CD4-positive, CD25-positive, alpha-beta regulatory T cell (primary cell): ENCODE results near the gene TNFRSF8. TPM values are rescaled to one million over a fixed set of nuclear protein-coding genes. Genes with fewer than 3 reads are reported as not detected.

ENCODE experiments used
- ATAC-seq, 2 donors: fragments of 150-1000 bp; cut with Tn5 transposase; one replicate each; pipeline ENCODE4 v1.10.0; 2021; ENCODE audit warnings: low read depth in 2 of 2, moderate number of reproducible peaks in 2 of 2, moderate library complexity in 1 of 2
- DNase-seq, 3 donors: peaks; one replicate each; pipeline versions ENCODE4 v3.0.0 to v3.0.0-alpha.2; 2012 to 2022; ENCODE audit warnings: mixed read lengths in 1 of 3
- H3K27ac ChIP-seq: one replicate; pipeline ENCODE4 v1.7.0; 2013; ENCODE audit warnings: mild to moderate bottlenecking, low read length; ENCODE audit not compliant: insufficient read depth, poor library complexity, severe bottlenecking
- H3K27me3 ChIP-seq: one replicate; pipeline ENCODE4 v1.7.0; 2013; ENCODE audit warnings: low read length; ENCODE audit not compliant: control insufficient read depth, insufficient read depth
- H3K36me3 ChIP-seq: one replicate; pipeline ENCODE4 v1.7.0; 2013; ENCODE audit warnings: mild to moderate bottlenecking, low read length, moderate library complexity; ENCODE audit not compliant: control insufficient read depth, insufficient read depth
- H3K4me1 ChIP-seq: 2 replicates; pipeline ENCODE4 v1.7.0; 2013; ENCODE audit warnings: mild to moderate bottlenecking, low read length; ENCODE audit not compliant: insufficient read depth, control insufficient read depth, poor library complexity, severe bottlenecking
- H3K4me3 ChIP-seq: one replicate; pipeline ENCODE4 v1.7.0; 2013; ENCODE audit warnings: low read depth, mild to moderate bottlenecking, low read length, moderate library complexity
- H3K9me3 ChIP-seq, 2 experiments: 1 replicate in 1 of 2; 2 replicates in 1 of 2; pipeline ENCODE4 v1.7.0; 2013; ENCODE audit warnings: low read length in 2 of 2, mild to moderate bottlenecking in 1 of 2, moderate library complexity in 1 of 2; ENCODE audit not compliant: control insufficient read depth in 2 of 2
- H3K27ac Mint-ChIP-seq, 3 donors: one replicate each; pipeline ENCODE4 v1.8.0; 2020 to 2022; ENCODE audit warnings: mild to moderate bottlenecking in 3 of 3, mixed read lengths in 3 of 3, moderate library complexity in 2 of 3
- H3K27me3 Mint-ChIP-seq: one replicate; pipeline ENCODE4 v1.8.0; 2022; ENCODE audit warnings: mild to moderate bottlenecking, mixed read lengths
- H3K36me3 Mint-ChIP-seq: one replicate; pipeline ENCODE4 v1.8.0; 2020; ENCODE audit warnings: mixed read lengths
- H3K4me1 Mint-ChIP-seq, 4 donors: one replicate each; pipeline ENCODE4 v1.8.0; 2020 to 2022; ENCODE audit warnings: mixed read lengths in 4 of 4, mild to moderate bottlenecking in 1 of 4
- H3K4me3 Mint-ChIP-seq, 4 donors: one replicate each; pipeline ENCODE4 v1.8.0; 2020 to 2022; ENCODE audit warnings: mild to moderate bottlenecking in 4 of 4, mixed read lengths in 4 of 4, moderate library complexity in 3 of 4
- H3K9me3 Mint-ChIP-seq, 7 donors: one replicate each; pipeline ENCODE4 v1.8.0; 2020 to 2022; ENCODE audit warnings: mixed read lengths in 7 of 7, mild to moderate bottlenecking in 3 of 7, moderate library complexity in 2 of 7
- polyA plus RNA-seq, 4 donors: library from polyadenylated mRNA; unstranded; fragments of 300-500 nt; fragmentation: Illumina TruSeq; gene quantifications; one replicate each; pipeline ENCODE4 v1.2.3, GENCODE V29; 2021
- total RNA-seq: library from RNA; stranded (reverse); gene quantifications from one replicate; pipeline ENCODE4 v1.2.3, GENCODE V29; 2022

TNFRSF8 gene
- total and polyA plus RNA-seq, 5 donors from 2014 or later: 1.1 to 3.2 (median 1.6) TPM

- H3K4me3 ChIP-seq: peak overlapping the region; percentile 97
- peaks cover 85% of the 10 kb centered on the region for H3K4me1 ChIP-seq
- H3K27ac ChIP-seq: peak overlapping the region; percentile 97
- DNase-seq: peak in 1 of 3 donors; percentile 50
- Mint-ChIP-seq H3K9me3 (peaks cover 0 to 3% (median 0%) of the 10 kb centered on the region in 7 donors), H3K27me3 (peaks cover 5% of the 10 kb centered on the region), H3K4me3 (peak overlapping the region; percentile 99 to 100 (median 100)), H3K36me3 (peaks cover 36% of the 10 kb centered on the region), H3K27ac (peak overlapping the region; percentile 77 to 99 (median 95)), H3K4me1 (peaks cover 14 to 83% (median 48%) of the 10 kb centered on the region in 4 donors)
- no peaks in the 10 kb centered on the region for H3K27me3 ChIP-seq
- no peak for ATAC-seq
- no peaks in the 10 kb centered on the region for H3K9me3 ChIP-seq
- peaks cover 8% of the 10 kb centered on the region for H3K36me3 ChIP-seq
Measured at GRCh38 chr1:12169442-12170135, 106.5 kb downstream of the TNFRSF8 start.

DNA sequence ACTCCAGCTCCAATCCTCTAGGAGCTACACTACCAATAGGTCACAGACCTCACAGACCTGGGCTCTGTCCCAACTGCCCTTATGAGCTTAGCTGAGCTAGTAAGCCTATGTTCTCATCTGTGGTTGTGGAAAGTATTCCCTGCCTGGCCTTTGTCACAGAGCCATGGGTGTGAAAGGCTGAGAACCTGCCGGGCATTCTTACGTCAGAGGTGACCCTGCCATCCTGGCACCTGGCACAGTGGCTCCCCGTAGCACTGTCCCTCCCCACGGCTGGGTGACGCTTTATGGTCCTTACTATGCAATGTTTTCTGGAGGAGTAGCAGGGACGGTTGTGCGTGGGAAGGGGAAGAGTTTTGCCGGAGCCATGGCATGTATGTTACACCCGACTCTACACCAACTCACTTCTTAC, 107.2 kb downstream of the TNFRSF8 start:
- Mint-ChIP-seq H3K36me3 (peaks cover 36% of the 10 kb centered on the region), H3K27ac (peak overlapping the region; percentile 77 to 99 (median 95)), H3K27me3 (peaks cover 5% of the 10 kb centered on the region), H3K4me3 (peak overlapping the region; percentile 99 to 100 (median 100)), H3K9me3 (peaks cover 0 to 3% (median 0%) of the 10 kb centered on the region in 7 donors), H3K4me1 (peaks cover 14 to 84% (median 47%) of the 10 kb centered on the region in 4 donors)
- H3K4me3 ChIP-seq: peak overlapping the region; percentile 97
- peaks cover 8% of the 10 kb centered on the region for H3K36me3 ChIP-seq
- ATAC-seq: no peak
- no peaks in the 10 kb centered on the region for H3K9me3 ChIP-seq
- H3K27me3 ChIP-seq: no peaks in the 10 kb centered on the region
- peak overlapping the region; percentile 97 for H3K27ac ChIP-seq
- peaks cover 85% of the 10 kb centered on the region for H3K4me1 ChIP-seq
- peak in 2 of 3 donors; percentile 45 to 68 for DNase-seq

- peak overlapping the region; percentile 75 for H3K4me3 ChIP-seq
Measured at GRCh38 chr1:12171206-12172041, 108.3 kb downstream of the TNFRSF8 start.

DNA sequence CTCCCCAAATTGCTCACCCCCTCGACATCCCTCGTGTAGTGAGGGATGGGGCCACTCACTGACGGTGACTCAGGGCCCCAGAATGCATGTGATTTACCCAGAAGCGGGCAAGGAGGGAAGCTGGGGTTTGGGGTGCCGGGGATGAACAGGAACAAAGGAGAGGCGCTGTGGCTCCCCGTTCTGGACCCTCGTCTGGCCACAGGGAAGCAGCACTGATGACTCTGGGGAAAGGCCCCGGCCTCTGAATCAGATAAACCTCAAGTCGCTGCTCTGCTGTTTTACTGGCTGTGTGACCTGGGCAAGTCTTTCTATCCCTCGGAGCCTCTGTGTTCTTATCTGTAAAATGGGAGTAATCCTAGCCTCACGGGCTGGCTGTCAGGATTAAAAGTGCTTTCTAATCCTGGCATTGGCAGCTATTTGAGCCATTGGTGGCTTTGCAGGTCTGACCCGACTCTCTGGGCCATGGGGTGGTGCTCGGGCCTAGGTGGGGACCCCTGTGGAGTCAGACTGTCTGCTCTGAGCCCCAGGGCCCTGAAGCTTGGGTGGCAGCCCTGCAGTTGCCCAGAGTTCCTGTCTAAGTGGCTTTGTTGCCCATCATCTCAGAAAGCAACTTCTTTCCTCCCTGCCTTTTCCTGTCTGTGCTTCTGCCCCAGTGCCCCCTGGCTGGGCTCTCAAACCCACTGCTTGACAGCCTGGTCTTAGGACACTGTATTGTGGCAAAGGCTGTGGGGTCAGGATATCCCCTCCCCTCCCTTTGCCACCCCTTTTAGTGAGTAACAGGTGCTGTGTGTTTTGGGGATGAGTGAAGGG, 109.1 kb downstream of the TNFRSF8 start:
- Mint-ChIP-seq H3K27ac (peak overlapping the region; percentile 77 to 99 (median 95)), H3K4me3 (peak overlapping the region; percentile 80 to 100 (median 100)), H3K27me3 (peaks cover 5% of the 10 kb centered on the region), H3K36me3 (peaks cover 36% of the 10 kb centered on the region), H3K4me1 (peaks cover 16 to 88% (median 52%) of the 10 kb centered on the region in 4 donors), H3K9me3 (peaks cover 0 to 3% (median 0%) of the 10 kb centered on the region in 7 donors)
- H3K27ac ChIP-seq: peak overlapping the region; percentile 97
- H3K9me3 ChIP-seq: no peaks in the 10 kb centered on the region
- peak overlapping the region; percentile 75 for H3K4me3 ChIP-seq
- no peaks in the 10 kb centered on the region for H3K27me3 ChIP-seq
- peak; percentile 51 to 66 (median 61) for DNase-seq
- peaks cover 93% of the 10 kb centered on the region for H3K4me1 ChIP-seq
- peak in 1 of 2 donors; percentile 17 for ATAC-seq
- H3K36me3 ChIP-seq: peaks cover 8% of the 10 kb centered on the region

More at GRCh38 chr1:12171206-12172041, 108.3 kb downstream of the TNFRSF8 start:
- H3K36me3 Mint-ChIP-seq: peaks cover 36% of the 10 kb centered on the region
- peak overlapping the region; percentile 77 to 99 (median 95) for H3K27ac Mint-ChIP-seq
- peaks cover 0 to 3% (median 0%) of the 10 kb centered on the region in 7 donors for H3K9me3 Mint-ChIP-seq
- peaks cover 5% of the 10 kb centered on the region for H3K27me3 Mint-ChIP-seq
- H3K27ac ChIP-seq: peak overlapping the region; percentile 97
- peak; percentile 20 to 28 for ATAC-seq
- H3K4me1 Mint-ChIP-seq: peaks cover 13 to 85% (median 47%) of the 10 kb centered on the region in 4 donors
- no peaks in the 10 kb centered on the region for H3K27me3 ChIP-seq
- H3K36me3 ChIP-seq: peaks cover 8% of the 10 kb centered on the region
- peak; percentile 61 to 80 (median 73) for DNase-seq
- no peaks in the 10 kb centered on the region for H3K9me3 ChIP-seq
- peak overlapping the region; percentile 80 to 100 (median 100) for H3K4me3 Mint-ChIP-seq
- H3K4me1 ChIP-seq: peaks cover 85% of the 10 kb centered on the region

GRCh38 chr1:12173041-12173509, 110.0 kb downstream of the TNFRSF8 start:
- no peak for DNase-seq
- H3K36me3 Mint-ChIP-seq: peaks cover 30% of the 10 kb centered on the region
- Histone ChIP-seq H3K36me3 (peaks cover 8% of the 10 kb centered on the region), H3K27ac (peak overlapping the region; percentile 97), H3K4me1 (peaks cover 99% of the 10 kb centered on the region), H3K4me3 (peak overlapping the region; percentile 75), H3K27me3 (no peaks in the 10 kb centered on the region), H3K9me3 (no peaks in the 10 kb centered on the region)
- H3K4me3 Mint-ChIP-seq: peak overlapping the region; percentile 80 to 100 (median 100)
- peaks cover 5% of the 10 kb centered on the region for H3K27me3 Mint-ChIP-seq
- peaks cover 0 to 3% (median 0%) of the 10 kb centered on the region in 7 donors for H3K9me3 Mint-ChIP-seq
- peak overlapping the region; percentile 77 to 99 (median 95) for H3K27ac Mint-ChIP-seq
- peaks cover 16 to 92% (median 54%) of the 10 kb centered on the region in 4 donors for H3K4me1 Mint-ChIP-seq
- ATAC-seq: no peak

GRCh38 chr1:12173631-12174121, 110.6 kb downstream of the TNFRSF8 start:
- H3K4me3 ChIP-seq: peak overlapping the region; percentile 75
- peak overlapping the region; percentile 97 for H3K27ac ChIP-seq
- peak overlapping the region; percentile 77 to 99 (median 95) for H3K27ac Mint-ChIP-seq
- peak overlapping the region; percentile 80 to 100 (median 100) for H3K4me3 Mint-ChIP-seq
- DNase-seq (peak; percentile 93 to 96 (median 96)), ATAC-seq (peak; percentile 30 to 32)
- H3K36me3 ChIP-seq: peaks cover 8% of the 10 kb centered on the region
- peaks cover 99% of the 10 kb centered on the region for H3K4me1 ChIP-seq
- peaks cover 0 to 3% (median 0%) of the 10 kb centered on the region in 7 donors for H3K9me3 Mint-ChIP-seq
- H3K36me3 Mint-ChIP-seq: peaks cover 34% of the 10 kb centered on the region
- no peaks in the 10 kb centered on the region for H3K27me3 ChIP-seq
- H3K27me3 Mint-ChIP-seq: peaks cover 5% of the 10 kb centered on the region
- H3K4me1 Mint-ChIP-seq: peaks cover 16 to 96% (median 60%) of the 10 kb centered on the region in 4 donors
- H3K9me3 ChIP-seq: no peaks in the 10 kb centered on the region
